DMS114 treated with DMSO at 0.1 percent for 48 hours (cell line): ENCODE results near the gene RASGRF1.

Experiments
- DNase-seq: peaks from one replicate; lab custom pipeline; 2025; ENCODE audit not compliant: unreplicated experiment; lab: John Stamatoyannopoulos, UW

RASGRF1 gene

DNA sequence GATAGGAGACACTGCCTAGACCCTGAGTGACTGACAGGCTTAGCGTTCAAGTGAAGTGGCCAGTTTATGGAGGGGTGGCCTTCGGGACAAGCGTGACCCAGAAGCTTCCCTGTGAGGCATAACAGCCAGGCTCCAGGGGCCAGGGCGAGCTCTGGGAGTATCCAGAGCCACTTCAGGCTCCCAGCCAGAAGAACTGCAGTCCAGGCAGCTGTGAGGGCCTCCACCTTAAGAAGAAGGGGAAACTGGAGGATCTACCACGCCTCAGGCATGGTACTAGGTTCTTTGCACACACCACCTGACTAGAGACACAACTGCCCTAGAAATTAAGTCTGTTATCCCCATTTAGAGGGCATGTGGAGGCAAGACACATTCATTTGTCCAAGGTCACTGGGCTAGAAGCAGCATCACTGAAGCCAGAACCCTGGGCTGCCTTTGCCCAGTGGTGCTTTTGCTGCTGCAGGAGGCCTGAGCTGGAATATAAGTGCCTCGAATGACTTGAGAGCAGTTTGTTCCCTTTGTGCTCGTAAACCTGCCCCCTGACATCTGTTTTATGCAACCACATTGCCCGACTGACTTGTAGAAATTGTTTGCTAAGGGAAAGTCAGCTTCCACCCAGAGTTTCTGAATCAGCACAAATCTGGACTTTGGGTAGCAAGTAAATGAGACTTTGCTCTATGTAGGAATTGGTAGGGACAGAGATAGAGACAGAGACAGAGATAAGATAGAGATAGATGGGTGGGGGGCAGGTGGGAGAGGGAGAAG lies 23.3 kb downstream of the RASGRF1 start:
- no peak for DNase-seq

GRCh38 chr15:79066391-79067071 lies 24.0 kb downstream of the RASGRF1 start:
- DNase-seq, result no peak

GRCh38 chr15:79065706-79066376 lies 24.7 kb downstream of the RASGRF1 start:
- no peak for DNase-seq

DNA sequence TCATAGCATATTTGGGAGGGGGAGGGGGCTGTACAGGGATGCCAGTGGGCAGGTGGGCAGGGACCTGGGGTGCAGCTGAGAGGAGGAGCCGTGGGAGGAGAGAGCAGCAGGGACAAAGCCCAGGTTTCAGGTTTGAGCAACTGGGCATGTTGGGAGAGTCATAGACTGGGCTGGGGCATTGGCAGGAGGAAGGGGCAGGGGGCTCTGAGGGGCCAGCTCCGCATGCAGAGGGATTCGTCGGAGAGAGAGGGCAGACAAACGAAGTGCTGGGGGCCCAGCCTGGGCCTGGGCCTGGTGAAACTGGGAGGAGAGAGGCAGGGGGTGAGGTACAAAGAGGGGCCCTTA lies 25.2 kb downstream of the RASGRF1 start:
- no peak for DNase-seq

DNA sequence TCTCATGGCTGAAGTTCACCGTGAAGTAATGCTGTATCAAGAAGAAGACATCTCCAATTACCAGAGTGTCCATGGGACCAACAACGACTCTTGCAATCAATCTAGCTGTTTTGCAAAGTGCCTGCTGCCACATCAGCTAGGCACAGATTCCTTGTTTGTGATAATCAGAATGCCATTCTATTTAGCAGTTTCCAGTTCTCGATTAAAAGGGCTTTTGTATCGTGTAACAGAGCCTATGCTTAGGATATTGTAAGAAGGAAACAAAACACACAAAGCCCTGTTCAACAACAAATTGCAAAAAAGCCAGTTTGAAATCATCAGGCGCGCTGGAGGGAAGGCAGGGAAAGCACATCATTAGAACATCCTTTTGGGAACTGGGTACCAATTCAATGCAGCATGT lies 26.1 kb downstream of the RASGRF1 start:
- no peak for DNase-seq

DNA sequence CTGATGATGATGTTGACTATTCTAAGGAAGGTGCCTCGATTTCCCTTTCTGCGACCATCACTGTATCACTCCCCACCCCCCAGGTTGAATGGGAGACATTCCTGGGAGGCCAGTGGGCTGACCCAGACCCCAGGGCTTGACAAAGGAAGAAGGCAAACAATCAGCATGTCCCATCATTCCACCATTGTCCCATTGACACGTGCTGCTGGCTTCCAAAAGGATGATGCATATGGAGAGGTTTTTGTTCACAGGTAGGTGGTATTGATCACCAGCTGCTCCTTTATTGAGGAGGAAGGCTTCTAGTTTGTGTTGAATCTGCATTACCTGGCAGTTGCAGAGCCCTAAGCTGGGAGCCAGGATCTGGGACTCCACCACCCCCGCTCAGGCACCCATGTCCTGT lies 30.4 kb downstream of the RASGRF1 start:
- DNase-seq, result no peak

DNA sequence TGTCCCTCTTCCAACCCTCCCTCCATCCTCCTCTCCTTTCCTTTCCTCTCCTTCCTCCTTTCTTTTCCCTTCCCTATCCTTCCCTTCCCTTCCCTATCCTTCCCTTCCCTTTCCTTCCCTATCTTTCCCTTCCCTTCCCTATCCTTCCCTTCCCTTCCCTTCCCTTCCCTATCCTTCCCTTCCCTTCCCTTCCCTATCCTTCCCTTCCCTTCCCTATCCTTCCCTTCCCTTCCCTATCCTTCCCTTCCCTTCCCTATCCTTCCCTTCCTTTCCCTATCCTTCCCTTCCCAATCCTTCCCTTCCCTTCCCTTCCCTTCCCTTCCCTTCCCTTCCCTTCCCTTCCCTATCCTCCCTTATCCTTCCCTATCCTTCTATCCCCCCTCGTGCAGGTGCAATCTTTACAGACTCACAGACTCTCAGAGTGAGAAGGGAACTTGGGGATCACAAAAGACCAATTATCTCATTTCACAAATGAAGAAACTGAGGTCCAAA lies 31.5 kb downstream of the RASGRF1 start:
- no peak for DNase-seq

- no peak for DNase-seq
Measured at GRCh38 chr15:79058260-79058850, 32.2 kb downstream of the RASGRF1 start.

- no peak for DNase-seq
Measured at GRCh38 chr15:79057050-79057449, 33.5 kb downstream of the RASGRF1 start.

- DNase-seq, result no peak
Measured at GRCh38 chr15:79054350-79054749, 36.2 kb downstream of the RASGRF1 start.

GRCh38 chr15:79053894-79054293 lies 36.7 kb downstream of the RASGRF1 start:
- DNase-seq, result no peak

- no peak for DNase-seq
Measured at GRCh38 chr15:79051941-79052731, 38.4 kb downstream of the RASGRF1 start.

- no peak for DNase-seq
Measured at GRCh38 chr15:79051029-79051428, 39.6 kb downstream of the RASGRF1 start.

DNA sequence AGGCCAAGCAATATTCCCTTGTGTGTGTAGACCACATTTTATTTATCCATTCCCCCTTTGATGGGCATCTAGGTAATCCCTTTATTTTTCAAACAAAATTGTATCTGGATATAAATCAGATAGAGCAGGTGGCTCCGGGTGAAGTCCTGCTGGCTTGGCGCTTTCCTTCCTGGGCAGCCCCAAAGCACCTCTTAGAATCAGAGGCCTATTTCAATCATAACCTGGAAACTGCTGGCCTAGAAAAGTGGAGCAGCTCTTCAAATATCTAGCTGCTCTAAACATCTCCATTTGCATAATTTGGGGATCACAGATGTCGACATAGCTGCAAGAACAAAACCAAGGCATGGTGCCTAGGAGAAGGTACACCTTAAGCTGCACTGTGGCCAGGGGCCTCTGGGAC lies 40.2 kb downstream of the RASGRF1 start:
- no peak for DNase-seq

DNA sequence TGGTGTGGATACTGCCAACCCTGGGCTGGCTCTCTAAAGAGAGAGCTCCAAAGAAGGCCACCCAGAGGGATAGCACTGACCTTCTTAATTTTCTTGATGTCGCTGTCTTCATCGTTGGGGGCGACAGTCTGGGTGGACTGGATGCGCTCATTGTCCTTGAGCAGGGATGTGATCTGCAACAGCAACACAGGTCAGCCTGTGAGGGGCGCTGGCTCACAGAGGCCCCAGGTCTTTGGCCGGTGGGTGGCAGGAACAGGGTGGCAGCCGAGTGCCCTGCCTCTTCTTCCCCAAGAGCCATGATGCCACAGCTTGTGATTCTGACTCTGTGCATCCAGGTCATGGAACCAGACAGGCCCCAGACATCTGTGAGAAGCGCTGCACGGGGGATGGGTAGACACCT lies 41.2 kb downstream of the RASGRF1 start:
- DNase-seq, result no peak

GRCh38 chr15:79047676-79048439 lies 42.7 kb downstream of the RASGRF1 start:
- DNase-seq, result no peak

DNA sequence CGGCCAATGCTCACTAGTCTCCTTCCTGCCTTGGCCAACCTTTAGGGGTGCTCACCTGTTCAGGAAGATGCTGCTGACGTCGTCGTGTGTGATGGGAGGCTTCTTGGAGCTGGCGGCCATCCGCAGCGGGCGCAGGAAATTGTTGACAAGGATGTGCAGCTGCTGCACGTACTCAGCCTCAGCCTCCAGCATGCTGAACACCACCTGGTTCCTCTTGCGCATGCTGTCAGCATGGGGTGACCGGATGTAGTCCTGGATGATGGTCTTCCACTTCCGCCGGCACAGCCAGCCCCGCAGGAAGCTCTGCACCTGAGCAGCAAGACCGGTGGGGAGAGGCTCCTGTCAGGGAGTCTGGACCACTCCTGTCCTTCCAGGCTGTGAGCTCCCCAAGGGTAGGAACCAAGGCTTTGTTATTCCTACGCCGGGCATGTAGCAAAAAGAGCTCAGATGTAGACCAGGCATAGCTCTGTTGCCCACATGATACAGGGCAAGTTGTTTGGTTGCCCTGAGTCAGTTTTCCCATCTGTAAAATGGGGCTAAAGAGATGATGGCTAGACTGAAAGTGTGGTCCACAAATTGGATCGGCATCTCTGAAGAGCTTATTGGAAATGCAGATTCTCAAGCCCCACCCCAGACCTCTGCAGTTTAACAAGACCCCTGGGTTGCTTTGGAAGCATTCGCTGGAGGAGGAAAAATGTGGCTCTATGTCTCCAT lies 43.7 kb downstream of the RASGRF1 start:
- no peak for DNase-seq

GRCh38 chr15:79045041-79045440 lies 45.5 kb downstream of the RASGRF1 start:
- no peak for DNase-seq

DNA sequence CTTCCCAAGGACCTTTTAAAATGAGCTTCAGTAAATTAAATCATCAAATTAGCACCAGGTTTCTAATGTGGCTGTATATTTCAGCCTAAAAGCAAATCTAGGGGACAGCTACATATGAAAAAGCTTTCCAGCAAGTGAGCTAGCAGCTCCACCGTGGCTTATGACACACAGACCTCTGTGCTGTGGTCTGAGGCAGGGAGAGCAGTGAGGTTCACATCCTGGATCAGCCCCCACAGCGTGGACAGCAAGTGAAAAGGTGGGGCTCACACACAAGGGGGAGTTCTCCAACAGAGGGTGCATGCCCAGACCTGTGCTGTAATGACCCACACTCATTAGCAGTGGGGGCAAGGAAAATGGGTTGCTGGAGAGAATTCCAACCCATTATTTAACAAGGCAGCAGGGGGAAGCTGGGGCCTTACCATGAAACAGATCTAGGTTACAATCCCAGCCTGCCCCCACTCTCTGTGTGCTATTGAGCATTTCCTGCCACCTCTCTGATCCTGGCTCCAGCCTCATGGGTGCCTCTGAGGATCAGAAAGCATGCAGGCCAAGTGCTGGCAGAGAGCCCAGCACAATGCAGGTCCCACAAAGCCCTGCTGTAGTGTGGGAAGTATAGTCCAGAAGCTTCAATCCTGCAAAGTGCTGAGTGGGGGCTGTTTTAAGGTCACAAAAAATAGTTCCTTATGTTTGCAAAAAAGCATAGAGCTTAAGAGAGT lies 48.2 kb downstream of the RASGRF1 start:
- DNase-seq, result no peak
